Mucosa of descending colon (tissue), 3 donors: ENCODE results near the gene TAS2R5. TPM values are rescaled to one million over a fixed set of nuclear protein-coding genes. Genes with fewer than 3 reads are reported as not detected.
"Not testable (repeated sequence)": the region's sequence is repeated elsewhere in the genome, so short reads cannot be mapped to it uniquely, and the experiment has no call there.

Source experiments
- ATAC-seq: fragments of 200-7000 bp; cut with Tn5 transposase; one replicate; pipeline ENCODE4 v1.9.1; 2020; ENCODE audit warnings: mild to moderate bottlenecking, moderate library complexity
- DNase-seq, 3 donors: peaks; one replicate each; pipeline ENCODE4 v3.0.0-alpha.2; 2020
- H3K36me3 ChIP-seq: fragments of 200-600 bp; one replicate; pipeline ENCODE4 v1.8.0; 2021; ENCODE audit warnings: low read depth, mild to moderate bottlenecking
- H3K4me1 ChIP-seq: fragments of 200-600 bp; one replicate; pipeline ENCODE4 v1.8.0; 2021; ENCODE audit warnings: low read depth, mild to moderate bottlenecking
- H3K4me3 ChIP-seq: fragments of 200-600 bp; one replicate; pipeline ENCODE4 v1.8.0; 2021; ENCODE audit warnings: mild to moderate bottlenecking
- H3K9me3 ChIP-seq: fragments of 200-600 bp; one replicate; pipeline ENCODE4 v1.8.0; 2021; ENCODE audit warnings: mild to moderate bottlenecking
- CTCF ChIP-seq: fragments of 200-600 bp; IDR thresholded peaks from one replicate; pipeline ENCODE4 v1.8.0; 2022; ENCODE audit warnings: antibody characterized with exemption, mild to moderate bottlenecking
- intact Hi-C, 2 donors: fragments of 100-400 bp; cut with DNase I in 1 of 2; cut with micrococcal nuclease in 1 of 2; formaldehyde crosslinking; loops; one replicate each; pipeline versions ENCODE4 v1.11.0 to v1.11.1; 2022; cut with DNase I, micrococcal nuclease
- total RNA-seq, 3 donors: library from RNA; stranded (reverse); fragmentation: NEBNext Ultra II Directional in 2 of 3; extraction: Animal tissue kit (Norgen Biotek cat#: 25700) in 2 of 3; gene quantifications; one replicate each; pipeline versions ENCODE4 v1.2.1 to v1.2.4, GENCODE V29; 2021 to 2023
- donor health status: DM: no; HTN: no; CAD: no; lungs with moderate emphysema.
- donor health status: DM: no; HTN: no; CAD: no.
- donor health status: DM: no; HTN: yes; CAD: no.

Gene TAS2R5
- total RNA-seq, 3 donors from 2014 or later = 1.1 to 2.7 (median 2.4) TPM

GRCh38 chr7:141754939-141755338 lies 35.1 kb upstream of the TAS2R5 start:
- ATAC-seq = no peak
- no peak overlapping the region for H3K4me3 ChIP-seq

DNA sequence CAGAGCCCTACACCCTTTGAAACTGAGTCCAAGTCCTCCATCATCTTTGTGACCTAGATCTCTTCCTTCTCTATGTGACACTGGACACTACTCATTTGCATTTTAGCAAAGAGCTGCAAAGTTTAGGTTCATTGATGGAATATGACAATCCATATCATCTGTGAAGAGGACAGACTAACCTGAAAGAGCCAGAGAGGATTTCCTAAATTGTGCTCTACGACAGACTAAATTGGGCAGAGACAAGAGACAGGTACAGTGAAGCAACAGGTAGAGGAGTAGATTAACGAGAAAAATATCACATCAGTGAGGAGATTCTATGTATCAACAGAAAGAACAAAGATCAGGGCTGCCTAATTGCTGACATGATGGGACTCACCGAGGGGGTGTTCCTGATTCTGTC lies 26.2 kb upstream of the TAS2R5 start, which contains the start of gene TAS2R3:
Gene TAS2R3 (plus strand): TSS at position 301 of the 400 bp plus-strand sequence. CDS start 62 bp downstream, at position 363.
- intact Hi-C loops = no loop called here
- no peak for TF ChIP-seq CTCF
- Histone ChIP-seq H3K4me3 (no peak within 1 kb of the TSS), H3K36me3 (no peaks in the 10 kb centered on the region), H3K9me3 (no peaks in the 10 kb centered on the region), H3K4me1 (no peaks in the 10 kb centered on the region)
- DNase-seq (no peak), ATAC-seq (no peak)

More at GRCh38 chr7:141754939-141755338, 35.1 kb upstream of the TAS2R5 start:
- Histone ChIP-seq H3K36me3 (peaks cover 13% of the 10 kb centered on the region), H3K9me3 (peaks cover 28% of the 10 kb centered on the region), H3K4me1 (no peaks in the 10 kb centered on the region)
- intact Hi-C loops = no loop called here
- no peak for DNase-seq
- TF ChIP-seq CTCF = no peak

- H3K9me3 ChIP-seq, DNase-seq, H3K4me3 ChIP-seq, H3K4me1 ChIP-seq, H3K36me3 ChIP-seq, ATAC-seq, intact Hi-C loops: not testable (repeated sequence)
Observed at GRCh38 chr7:141770083-141770583, 19.9 kb upstream of the TAS2R5 start.

- TF ChIP-seq CTCF = no peak
- Histone ChIP-seq H3K4me3 (no peak within 1 kb of the TSS), H3K4me1 (no peaks in the 10 kb centered on the region), H3K9me3 (peaks cover 9% of the 10 kb centered on the region), H3K36me3 (no peaks in the 10 kb centered on the region)
- no peak for ATAC-seq
- intact Hi-C loops = no loop called here
- no peak for DNase-seq
Observed at GRCh38 chr7:141776374-141776773, 13.6 kb upstream of the TAS2R5 start, which contains the start of gene TAS2R4. TAS2R4 (plus strand) TSS chr7:141776674; CDS start chr7:141778489, 1,815 bp downstream.

- DNase-seq (peak in 1 of 3 donors; percentile 46), ATAC-seq (peak; percentile 68)
- H3K4me3 ChIP-seq = no peak overlapping the region
- H3K4me1 ChIP-seq = no peaks in the 10 kb centered on the region
- intact Hi-C loops = loop anchor here in 1 of 2 donors (10.0 kb wide), 1 partner anchor 131 kb away; no protein-coding TSS in a partner anchor
- no peaks in the 10 kb centered on the region for H3K9me3 ChIP-seq
- TF ChIP-seq CTCF = peak; percentile 57
- no peaks in the 10 kb centered on the region for H3K36me3 ChIP-seq
Observed at GRCh38 chr7:141785706-141786552, 4.1 kb upstream of the TAS2R5 start.

- Histone ChIP-seq H3K4me3 (no peak overlapping the region), H3K4me1 (no peaks in the 10 kb centered on the region), H3K9me3 (no peaks in the 10 kb centered on the region), H3K36me3 (no peaks in the 10 kb centered on the region)
- intact Hi-C loops = loop anchor here in 1 of 2 donors (10.0 kb wide), 1 partner anchor 133 kb away; no protein-coding TSS in a partner anchor
- no peak for ATAC-seq
- DNase-seq = no peak
- TF ChIP-seq CTCF = no peak
Observed at GRCh38 chr7:141788296-141788695, 1.7 kb upstream of the TAS2R5 start.
